SK-N-MC (cell line): Measurements from ENCODE around the gene TASP1.

ENCODE experiments used
- EZH2 ChIP-seq: fragments of 200-600 bp; sonication (generic); IDR thresholded peaks from one replicate; pipeline ENCODE4 v1.6.1; 2017; ENCODE audit warnings: antibody characterized with exemption
- FOXP2 ChIP-seq: optimal IDR thresholded peaks from 2 replicates; pipeline ENCODE3; 2011; ENCODE audit warnings: mild to moderate bottlenecking, moderate library complexity; ENCODE audit not compliant: insufficient read depth; ENCODE audit errors: extremely low read length, control extremely low read depth
- POLR2AphosphoS5 ChIP-seq: IDR thresholded peaks from 2 replicates; pipeline ENCODE4 v1.6.1; 2012; ENCODE audit warnings: mild to moderate bottlenecking, low read depth, low read length, borderline replicate concordance

DNA sequence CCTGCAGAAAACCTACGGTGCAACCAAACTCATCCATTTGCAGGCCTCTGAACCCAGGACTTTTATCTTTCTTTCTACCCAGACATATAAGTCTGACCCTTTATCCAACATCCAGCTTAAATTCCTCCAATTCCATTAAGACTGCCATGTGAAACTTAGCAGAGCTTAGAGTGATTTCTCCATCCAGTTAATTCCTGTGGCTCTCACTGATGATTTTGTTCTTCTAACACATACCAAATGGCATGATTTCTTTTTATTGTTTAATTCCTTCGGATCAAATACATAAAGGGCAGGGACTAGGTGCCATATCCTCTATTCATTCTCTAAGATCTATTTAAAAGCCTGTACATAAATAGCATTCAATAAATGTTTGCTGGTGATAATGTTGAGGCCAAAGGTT, 92.9 kb downstream of the TASP1 start:
- TF ChIP-seq POLR2AphosphoS5 = no peak
- TF ChIP-seq FOXP2 = no peak
- TF ChIP-seq EZH2 = no peak
